Trophoblast cell (in vitro differentiated cells and primary cell): ENCODE data around the gene RIN1.
"Not testable (repeated sequence)": the region's sequence is repeated elsewhere in the genome, so short reads cannot be mapped to it uniquely, and the experiment has no call there.

Source experiments
- DNase-seq, 2 donors: peaks; one replicate each; pipeline ENCODE4 v3.0.0-alpha.2; 2016
- H2AFZ ChIP-seq: 2 replicates; pipeline ENCODE4 v1.6.1; 2013; ENCODE audit warnings: low read length, moderate library complexity, mild to moderate bottlenecking; ENCODE audit not compliant: insufficient read depth, poor library complexity
- H2AK5ac ChIP-seq: 2 replicates; pipeline ENCODE4 v1.6.1; 2013; ENCODE audit warnings: mild to moderate bottlenecking, low read length
- H2BK120ac ChIP-seq: 2 replicates; pipeline ENCODE4 v1.6.1; 2013; ENCODE audit warnings: low read length, mild to moderate bottlenecking, moderate library complexity; ENCODE audit not compliant: insufficient read depth, poor library complexity
- H2BK12ac ChIP-seq: 2 replicates; pipeline ENCODE4 v1.6.1; 2013; ENCODE audit warnings: mild to moderate bottlenecking, low read length, moderate library complexity
- H2BK5ac ChIP-seq: 2 replicates; pipeline ENCODE4 v1.6.1; 2013; ENCODE audit warnings: low read length, low read depth, moderate library complexity, mild to moderate bottlenecking; ENCODE audit not compliant: poor library complexity
- H3K14ac ChIP-seq: 2 replicates; pipeline ENCODE4 v1.6.1; 2013; ENCODE audit warnings: mild to moderate bottlenecking, low read length
- H3K18ac ChIP-seq: 2 replicates; pipeline ENCODE4 v1.6.1; 2013; ENCODE audit warnings: mild to moderate bottlenecking, low read length
- H3K23ac ChIP-seq: 2 replicates; pipeline ENCODE4 v1.6.1; 2013; ENCODE audit warnings: low read length
- H3K27ac ChIP-seq: 2 replicates; pipeline ENCODE4 v1.5.1; 2013; ENCODE audit warnings: low read depth, mild to moderate bottlenecking, inconsistent platforms, low read length, moderate library complexity
- H3K27me3 ChIP-seq: 2 replicates; pipeline ENCODE4 v1.6.1; 2013; ENCODE audit warnings: inconsistent platforms, mild to moderate bottlenecking, low read length, moderate library complexity; ENCODE audit not compliant: insufficient read depth
- H3K36me3 ChIP-seq, 2 experiments: 1 replicate in 1 of 2; 2 replicates in 1 of 2; pipeline ENCODE4 v1.6.1; 2013; ENCODE audit warnings: low read length in 2 of 2, mild to moderate bottlenecking in 2 of 2, moderate library complexity in 1 of 2; ENCODE audit not compliant: insufficient read depth in 2 of 2, control insufficient read depth in 1 of 2
- H3K4ac ChIP-seq: 2 replicates; pipeline ENCODE4 v1.6.1; 2013; ENCODE audit warnings: low read depth, mild to moderate bottlenecking, low read length, moderate library complexity
- H3K4me1 ChIP-seq, 2 experiments: 1 replicate in 1 of 2; 2 replicates in 1 of 2; pipeline ENCODE4 v1.6.1; 2013; ENCODE audit warnings: low read length in 2 of 2, mild to moderate bottlenecking in 2 of 2, moderate library complexity in 1 of 2; ENCODE audit not compliant: insufficient read depth in 2 of 2, control insufficient read depth in 1 of 2
- H3K4me2 ChIP-seq: 2 replicates; pipeline ENCODE4 v1.6.1; 2013; ENCODE audit warnings: inconsistent platforms, mild to moderate bottlenecking, low read length, moderate library complexity
- H3K4me3 ChIP-seq: 2 replicates; pipeline ENCODE4 v1.5.1; 2013; ENCODE audit warnings: mild to moderate bottlenecking, low read depth, low read length, inconsistent platforms
- H3K79me1 ChIP-seq: one replicate; pipeline ENCODE4 v1.6.1; 2013; ENCODE audit warnings: low read length
- H3K79me2 ChIP-seq: 2 replicates; pipeline ENCODE4 v1.6.1; 2013; ENCODE audit warnings: low read length, mild to moderate bottlenecking; ENCODE audit not compliant: control insufficient read depth, insufficient read depth, poor library complexity
- H3K9ac ChIP-seq: 2 replicates; pipeline ENCODE4 v1.6.1; 2013; ENCODE audit warnings: mild to moderate bottlenecking, low read length
- H3K9me3 ChIP-seq: 2 replicates; pipeline ENCODE4 v1.6.1; 2013; ENCODE audit warnings: low read depth, mild to moderate bottlenecking, control low read depth, inconsistent platforms, low read length; ENCODE audit not compliant: insufficient read depth
- H4K12ac ChIP-seq: 2 replicates; pipeline ENCODE4 v1.6.1; 2013; ENCODE audit warnings: low read depth, mild to moderate bottlenecking, low read length, moderate library complexity
- H4K8ac ChIP-seq: 2 replicates; pipeline ENCODE4 v1.6.1; 2013; ENCODE audit warnings: low read depth, mild to moderate bottlenecking, low read length, moderate library complexity
- H4K91ac ChIP-seq: one replicate; pipeline ENCODE4 v1.6.1; 2013; ENCODE audit warnings: low read depth, mild to moderate bottlenecking, low read length, moderate library complexity
- WGBS: extraction: QIAGEN DNeasy Blood & Tissue Kit; methylation state at CpG from one replicate; pipeline ENCODE4 v1.1.7; 2013; ENCODE audit warnings: missing lambda C conversion rate; ENCODE audit not compliant: insufficient read length, insufficient coverage; ENCODE audit errors: extremely low coverage; 5-methylcytosine and 5-hydroxymethylcytosine counted together

RIN1 gene

DNA sequence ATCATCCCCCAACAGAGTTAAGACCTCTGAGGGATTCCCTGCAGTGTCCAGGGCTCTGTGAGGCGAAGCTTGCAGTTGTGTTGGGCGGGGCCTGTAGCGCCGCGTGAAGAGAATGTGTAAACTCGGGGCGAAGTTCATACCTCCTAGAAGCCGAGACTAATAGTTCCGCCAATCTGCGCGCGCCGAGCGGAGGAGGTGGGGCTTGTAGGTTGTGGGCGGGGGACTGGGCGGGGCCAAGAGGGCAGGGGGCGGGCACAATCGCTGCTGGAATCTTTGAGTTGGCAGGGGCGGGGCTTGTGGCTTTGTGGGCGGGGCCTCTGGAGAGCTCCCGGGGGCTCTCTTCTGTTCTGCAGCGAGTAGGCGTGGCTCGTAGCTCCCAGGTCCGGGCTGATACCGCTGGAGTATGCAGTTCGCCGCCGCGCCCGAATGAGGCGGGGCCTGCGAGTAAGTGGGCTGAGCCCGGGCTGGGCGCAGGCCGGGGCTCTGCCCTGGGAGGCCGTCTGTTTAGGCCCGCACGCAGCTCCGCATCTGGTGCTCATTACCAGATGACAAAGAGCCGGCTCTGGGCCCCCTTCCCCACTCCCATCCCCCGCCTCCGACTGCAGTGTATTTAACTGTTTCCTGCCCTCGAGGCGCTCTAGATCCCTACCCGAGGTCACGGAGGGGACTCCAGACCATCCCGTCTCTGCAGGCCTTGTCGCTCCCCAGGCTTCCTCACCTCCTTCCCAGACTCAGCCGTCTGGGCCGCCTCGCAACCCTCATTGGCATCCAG is 23.5 kb downstream of the RIN1 start:
- H3K9me3 ChIP-seq: peaks cover 5% of the 10 kb centered on the region
- peak overlapping the region; percentile 76 for H3K4me2 ChIP-seq
- H3K4me3 ChIP-seq: peak overlapping the region; percentile 45
- H3K36me3 ChIP-seq: no peaks in the 10 kb centered on the region
- H3K23ac ChIP-seq: no peak overlapping the region
- peak overlapping the region; percentile 88 for H3K27ac ChIP-seq
- peak overlapping the region; percentile 73 for H3K18ac ChIP-seq
- peak overlapping the region; percentile 38 for H3K14ac ChIP-seq
- peaks cover 26% of the 10 kb centered on the region for H3K79me1 ChIP-seq
- peak overlapping the region; percentile 52 for H4K8ac ChIP-seq
- H3K9ac ChIP-seq: no peak overlapping the region
- peaks cover 33 to 38% of the 10 kb centered on the region in 2 experiments for H3K4me1 ChIP-seq
- no peaks in the 10 kb centered on the region for H3K79me2 ChIP-seq
- H2BK5ac ChIP-seq: peak overlapping the region; percentile 63
- no CpG with 5 or more reads among the region's 52 CpGs for WGBS
- H4K91ac ChIP-seq: peak overlapping the region; percentile 90
- peak overlapping the region; percentile 21 for H4K12ac ChIP-seq
- H3K27me3 ChIP-seq: no peaks in the 10 kb centered on the region
- DNase-seq: peak; percentile 97 to 98
- peak overlapping the region; percentile 44 for H2BK120ac ChIP-seq
- peak overlapping the region; percentile 66 for H2AFZ ChIP-seq
- H2AK5ac ChIP-seq: no peak overlapping the region
- peak overlapping the region; percentile 32 for H2BK12ac ChIP-seq
- H3K4ac ChIP-seq: peak overlapping the region; percentile 71

DNA sequence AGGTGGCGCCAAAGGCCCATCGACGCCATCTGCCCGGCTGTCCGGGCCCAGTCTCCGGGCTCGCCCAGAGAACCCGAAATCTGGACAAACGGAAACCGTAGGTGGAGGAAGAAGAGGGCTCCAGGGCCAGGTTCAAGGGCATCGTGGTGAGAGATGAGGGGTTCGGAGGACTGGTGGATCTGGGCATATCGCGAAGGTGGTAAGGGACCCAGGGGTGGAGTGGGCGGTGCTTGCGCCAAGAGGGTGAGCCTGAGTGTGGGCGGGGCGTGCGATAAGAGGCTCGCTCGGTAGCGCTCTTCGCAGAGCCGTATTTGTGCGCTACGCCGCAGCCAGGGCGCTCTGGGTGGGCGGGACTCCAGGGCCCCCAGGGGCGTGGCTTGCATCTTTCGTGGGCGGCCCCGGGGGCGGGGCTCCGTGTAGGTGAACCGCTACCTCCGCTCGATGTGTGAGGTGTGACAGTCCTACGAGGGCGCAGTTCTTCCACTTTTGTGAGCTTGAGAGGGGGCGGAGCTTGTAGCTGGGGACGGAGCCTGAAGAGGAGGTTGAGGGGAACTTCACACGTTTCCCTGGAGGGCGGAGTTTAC is 24.2 kb downstream of the RIN1 start:
- H3K9ac ChIP-seq: no peak overlapping the region
- H3K4me2 ChIP-seq: peak overlapping the region; percentile 76
- H4K91ac ChIP-seq: peak overlapping the region; percentile 69
- H2BK5ac ChIP-seq: no peak overlapping the region
- H3K27me3 ChIP-seq: no peaks in the 10 kb centered on the region
- no peaks in the 10 kb centered on the region for H3K36me3 ChIP-seq
- H3K4me1 ChIP-seq: peaks cover 27 to 31% of the 10 kb centered on the region in 2 experiments
- H2AK5ac ChIP-seq: no peak overlapping the region
- H4K12ac ChIP-seq: peak overlapping the region; percentile 21
- no peaks in the 10 kb centered on the region for H3K79me2 ChIP-seq
- peak overlapping the region; percentile 24 for H2BK12ac ChIP-seq
- H3K14ac ChIP-seq: peak overlapping the region; percentile 19
- peak overlapping the region; percentile 38 for H2AFZ ChIP-seq
- peaks cover 5% of the 10 kb centered on the region for H3K9me3 ChIP-seq
- peak overlapping the region; percentile 62 for H3K4me3 ChIP-seq
- WGBS: no CpG with 5 or more reads among the region's 44 CpGs
- H3K79me1 ChIP-seq: peaks cover 19% of the 10 kb centered on the region
- peak overlapping the region; percentile 26 for H2BK120ac ChIP-seq
- peak; percentile 96 to 98 for DNase-seq
- peak overlapping the region; percentile 13 for H3K4ac ChIP-seq
- H3K27ac ChIP-seq: peak overlapping the region; percentile 54
- H3K18ac ChIP-seq: no peak overlapping the region
- no peak overlapping the region for H3K23ac ChIP-seq
- peak overlapping the region; percentile 32 for H4K8ac ChIP-seq

DNA sequence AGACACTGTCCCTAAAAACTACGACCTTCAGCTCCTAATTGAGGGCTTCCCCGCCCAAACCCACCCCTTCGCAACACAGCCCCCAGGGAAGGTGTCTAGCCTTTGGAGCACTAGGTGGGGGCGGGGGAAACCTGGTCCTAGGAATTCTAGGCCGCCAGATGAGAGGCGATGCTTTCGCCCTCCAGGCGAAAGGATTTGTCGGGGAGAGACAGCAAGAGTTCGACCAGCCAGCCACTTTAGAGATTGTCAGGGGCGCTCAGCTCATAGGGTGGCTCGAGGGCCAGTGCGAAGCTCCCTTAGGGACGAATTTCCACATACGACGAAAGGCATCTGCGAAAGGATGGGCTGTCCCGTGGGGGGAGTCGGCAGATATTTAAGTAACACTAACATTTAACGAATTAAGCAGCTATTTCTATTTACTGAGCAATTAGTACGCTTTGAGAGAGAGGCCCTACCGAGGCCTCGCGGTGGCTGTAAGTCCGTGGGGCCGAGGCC is 24.7 kb downstream of the RIN1 start:
- peaks cover 16% of the 10 kb centered on the region for H3K79me1 ChIP-seq
- H4K12ac ChIP-seq: no peak overlapping the region
- peak overlapping the region; percentile 76 for H3K4me2 ChIP-seq
- H3K27me3 ChIP-seq: no peaks in the 10 kb centered on the region
- no peak overlapping the region for H2BK12ac ChIP-seq
- no peak for DNase-seq
- H3K18ac ChIP-seq: no peak overlapping the region
- no peak overlapping the region for H3K14ac ChIP-seq
- H3K9ac ChIP-seq: no peak overlapping the region
- H2BK120ac ChIP-seq: peak overlapping the region; percentile 26
- H3K36me3 ChIP-seq: no peaks in the 10 kb centered on the region
- H3K27ac ChIP-seq: peak overlapping the region; percentile 54
- H3K9me3 ChIP-seq: peaks cover 5% of the 10 kb centered on the region
- H4K91ac ChIP-seq: no peak overlapping the region
- peaks cover 23 to 28% of the 10 kb centered on the region in 2 experiments for H3K4me1 ChIP-seq
- H3K4ac ChIP-seq: no peak overlapping the region
- H4K8ac ChIP-seq: no peak overlapping the region
- H3K79me2 ChIP-seq: no peaks in the 10 kb centered on the region
- H2AFZ ChIP-seq: no peak overlapping the region
- no peak overlapping the region for H3K4me3 ChIP-seq
- no CpG with 5 or more reads among the region's 26 CpGs for WGBS
- H2BK5ac ChIP-seq: no peak overlapping the region
- H3K23ac ChIP-seq: no peak overlapping the region
- no peak overlapping the region for H2AK5ac ChIP-seq

DNA sequence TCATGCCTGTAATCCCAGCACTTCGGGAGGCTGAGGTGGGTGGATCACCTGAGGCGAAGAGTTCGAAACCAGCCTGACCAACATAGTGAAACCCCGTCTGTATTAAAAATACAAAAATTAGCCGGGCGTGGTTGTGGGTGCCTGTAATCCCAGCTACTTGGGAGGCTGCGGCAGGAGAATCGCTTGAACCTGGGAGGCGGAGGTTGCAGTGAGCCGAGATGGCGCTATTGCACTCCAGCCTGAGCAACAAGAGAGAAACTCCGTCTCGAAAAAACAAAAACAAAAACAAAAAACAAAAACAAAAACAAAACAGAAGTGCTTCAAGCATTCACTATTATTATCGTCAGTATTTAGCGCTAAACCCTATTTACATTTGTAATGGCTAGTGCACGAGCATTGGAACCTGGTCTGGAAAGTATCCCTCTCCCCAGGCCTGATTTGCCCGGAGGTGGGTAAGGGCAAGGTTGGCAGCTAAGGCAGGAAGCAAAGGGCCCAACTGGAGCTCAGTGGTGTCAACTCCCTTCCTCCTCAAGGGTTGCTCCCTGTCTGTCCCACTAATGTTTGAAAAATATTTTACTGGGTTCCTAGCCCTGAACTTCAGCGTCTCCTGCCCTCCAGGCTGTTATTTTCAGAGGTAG is 25.3 kb downstream of the RIN1 start:
- DNase-seq, H3K18ac ChIP-seq, H2AFZ ChIP-seq, H2BK12ac ChIP-seq, H4K8ac ChIP-seq, H3K9ac ChIP-seq, H3K79me2 ChIP-seq, H3K23ac ChIP-seq, H2BK120ac ChIP-seq, H4K12ac ChIP-seq, H4K91ac ChIP-seq, H3K9me3 ChIP-seq, H3K4me3 ChIP-seq, H2BK5ac ChIP-seq, H3K14ac ChIP-seq, H2AK5ac ChIP-seq, H3K27me3 ChIP-seq, H3K4ac ChIP-seq, H3K36me3 ChIP-seq: not testable (repeated sequence)
- WGBS: no CpG with 5 or more reads among the region's 18 CpGs
- Histone ChIP-seq H3K4me1 (peaks cover 22 to 23% of the 10 kb centered on the region in 2 experiments), H3K79me1 (peaks cover 16% of the 10 kb centered on the region), H3K4me2 (peak overlapping the region; percentile 7), H3K27ac (peak overlapping the region; percentile 11)
